Renal cortex interstitium (tissue), 11 donors: Measurements from ENCODE around the gene IER2. TPM values are rescaled to one million over a fixed set of nuclear protein-coding genes. Genes with fewer than 3 reads are reported as not detected.
"Not testable (repeated sequence)": the region's sequence is repeated elsewhere in the genome, so short reads cannot be mapped to it uniquely, and the experiment has no call there.

Source experiments
- DNase-seq, 11 donors: peaks; one replicate each; pipeline ENCODE4 v3.0.0-alpha.2; 2013; ENCODE audit warnings: low read depth in 9 of 11, low spot score in 4 of 11; ENCODE audit errors: extremely low read depth in 1 of 11
- polyA plus RNA-seq, 3 donors: library from polyadenylated mRNA; unstranded; fragments of 120-200 nt; gene quantifications; one replicate each; pipeline ENCODE4 v1.2.1, GENCODE V29; 2013; ENCODE audit not compliant: insufficient read length in 3 of 3

Gene IER2
- polyA plus RNA-seq, 3 donors, result 97.6 to 118 (median 114) TPM

GRCh38 chr19:13132471-13133180 lies 17.6 kb upstream of the IER2 start:
- no peak for DNase-seq

GRCh38 chr19:13133241-13133870 lies 16.9 kb upstream of the IER2 start:
- no peak for DNase-seq

DNA sequence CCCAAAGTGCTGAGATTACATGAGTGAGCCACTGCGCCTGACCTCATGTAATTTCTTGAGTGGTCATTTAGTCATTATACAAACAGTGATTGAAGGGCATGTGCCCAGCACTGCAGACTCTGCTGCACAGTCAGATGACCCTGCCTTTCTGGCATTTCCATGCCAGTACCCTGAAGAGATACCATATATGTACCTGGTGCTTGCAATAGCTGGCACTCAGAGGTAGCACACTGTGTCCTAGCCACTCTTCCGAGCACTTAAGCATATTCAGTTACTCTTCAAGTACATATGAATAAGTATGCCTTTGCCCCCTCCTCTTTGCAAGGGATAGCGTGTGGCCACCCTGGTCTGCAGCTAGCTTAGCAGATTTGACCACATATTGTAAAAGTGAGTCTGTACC lies 15.6 kb upstream of the IER2 start:
- no peak for DNase-seq

DNA sequence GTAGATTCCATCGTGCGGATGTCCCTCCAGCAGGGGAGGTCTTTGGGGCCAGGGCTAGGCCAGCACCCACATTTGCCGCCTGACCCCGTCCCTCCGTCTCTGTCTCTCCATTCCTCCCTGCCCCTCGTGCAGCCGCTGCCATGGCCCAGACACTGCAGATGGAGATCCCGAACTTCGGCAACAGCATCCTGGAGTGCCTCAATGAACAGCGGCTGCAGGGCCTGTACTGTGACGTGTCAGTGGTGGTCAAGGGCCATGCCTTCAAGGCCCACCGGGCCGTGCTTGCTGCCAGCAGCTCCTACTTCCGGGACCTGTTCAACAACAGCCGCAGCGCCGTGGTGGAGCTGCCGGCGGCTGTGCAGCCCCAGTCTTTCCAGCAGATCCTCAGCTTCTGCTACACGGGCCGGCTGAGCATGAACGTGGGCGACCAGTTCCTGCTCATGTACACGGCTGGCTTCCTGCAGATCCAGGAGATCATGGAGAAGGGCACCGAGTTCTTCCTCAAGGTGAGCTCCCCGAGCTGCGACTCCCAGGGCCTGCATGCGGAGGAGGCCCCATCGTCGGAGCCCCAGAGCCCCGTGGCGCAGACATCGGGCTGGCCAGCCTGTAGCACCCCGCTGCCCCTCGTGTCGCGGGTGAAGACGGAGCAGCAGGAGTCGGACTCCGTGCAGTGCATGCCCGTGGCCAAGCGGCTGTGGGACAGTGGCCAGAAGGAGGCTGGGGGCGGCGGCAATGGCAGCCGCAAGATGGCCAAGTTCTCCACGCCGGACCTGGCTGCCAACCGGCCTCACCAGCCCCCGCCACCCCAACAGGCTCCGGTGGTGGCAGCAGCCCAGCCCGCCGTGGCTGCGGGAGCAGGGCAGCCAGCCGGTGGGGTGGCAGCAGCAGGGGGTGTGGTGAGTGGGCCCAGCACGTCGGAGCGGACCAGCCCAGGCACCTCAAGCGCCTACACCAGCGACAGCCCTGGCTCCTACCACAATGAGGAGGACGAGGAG lies 14.8 kb upstream of the IER2 start:
- DNase-seq, result no peak

DNA sequence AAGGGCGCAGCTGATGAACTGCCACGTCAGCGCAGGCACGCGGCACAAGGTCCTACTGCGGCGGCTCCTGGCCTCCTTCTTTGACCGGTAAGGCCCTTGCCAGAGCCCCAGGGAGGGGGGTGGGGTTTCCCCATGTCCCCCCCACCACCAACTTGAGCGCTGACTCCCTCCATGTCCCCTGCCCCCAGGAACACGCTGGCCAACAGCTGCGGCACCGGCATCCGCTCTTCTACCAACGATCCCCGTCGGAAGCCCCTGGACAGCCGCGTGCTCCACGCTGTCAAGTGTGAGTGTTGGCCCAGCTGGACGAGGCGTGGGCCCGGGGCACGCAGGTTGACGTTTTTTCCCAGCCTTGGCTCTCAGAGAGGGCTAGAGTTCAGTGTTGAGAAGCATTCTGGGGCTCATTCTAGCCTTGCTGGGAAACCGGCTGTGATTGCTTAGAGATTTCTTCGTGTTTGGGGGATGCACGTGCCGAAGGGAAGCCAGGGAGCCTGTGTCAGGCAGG lies 12.9 kb upstream of the IER2 start:
- DNase-seq, result no peak

- DNase-seq, result no peak
These were observed 11.9 kb upstream of the IER2 start for GRCh38 chr19:13138171-13138915.

DNA sequence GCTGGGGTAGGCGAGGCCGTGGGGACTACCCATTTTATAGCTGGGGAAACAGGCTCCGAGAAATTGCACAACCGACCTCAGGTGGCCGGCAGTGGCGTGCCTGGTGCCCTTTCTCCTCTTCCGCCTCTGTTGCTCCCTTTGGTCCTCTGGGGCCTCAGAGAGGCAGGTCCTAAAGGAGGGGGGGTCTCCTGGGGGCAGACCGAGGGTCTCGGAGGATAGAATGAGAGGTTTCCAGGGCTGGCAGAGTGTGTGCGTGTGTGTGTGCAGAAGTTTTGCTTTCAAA lies 11.4 kb upstream of the IER2 start:
- DNase-seq, result no peak

DNA sequence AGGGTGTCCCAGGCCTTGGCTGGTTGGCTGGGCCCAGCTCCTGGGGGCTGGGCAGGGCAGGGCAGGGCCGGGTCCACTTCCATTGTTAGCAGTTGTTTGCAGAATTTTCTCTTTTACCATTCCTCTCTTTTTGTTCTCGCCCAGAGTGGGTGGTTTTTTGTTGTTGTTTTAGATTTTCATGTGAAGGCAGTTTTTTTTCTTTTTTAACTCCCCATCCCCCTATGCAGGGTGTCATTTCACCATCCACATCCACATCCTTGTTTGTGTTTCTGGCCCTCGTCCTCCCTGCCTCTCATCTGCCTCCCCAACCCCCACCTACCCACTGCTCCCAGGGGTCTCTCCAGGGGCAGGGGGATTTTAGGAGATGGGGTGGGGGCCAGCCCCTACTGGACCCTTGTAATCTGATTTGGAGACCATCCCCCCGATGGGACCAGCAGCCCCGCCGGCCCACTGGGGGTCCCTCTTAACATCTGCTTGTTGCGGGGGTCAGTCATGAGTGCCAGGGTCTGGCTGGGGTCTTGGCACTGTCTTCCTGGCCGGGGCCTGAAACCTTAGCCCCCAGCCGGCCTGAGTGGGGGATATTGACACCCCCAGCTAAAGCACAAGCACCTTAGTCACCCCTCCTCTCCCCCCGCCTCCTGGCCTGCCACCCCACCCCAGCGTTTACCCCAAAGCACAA lies 10.4 kb upstream of the IER2 start:
- DNase-seq, result no peak

- DNase-seq, result no peak
These were observed 3.2 kb upstream of the IER2 start for GRCh38 chr19:13146763-13147563.

- DNase-seq, result not testable (repeated sequence)
These were observed 1.0 kb upstream of the IER2 start for GRCh38 chr19:13149173-13149627.

DNA sequence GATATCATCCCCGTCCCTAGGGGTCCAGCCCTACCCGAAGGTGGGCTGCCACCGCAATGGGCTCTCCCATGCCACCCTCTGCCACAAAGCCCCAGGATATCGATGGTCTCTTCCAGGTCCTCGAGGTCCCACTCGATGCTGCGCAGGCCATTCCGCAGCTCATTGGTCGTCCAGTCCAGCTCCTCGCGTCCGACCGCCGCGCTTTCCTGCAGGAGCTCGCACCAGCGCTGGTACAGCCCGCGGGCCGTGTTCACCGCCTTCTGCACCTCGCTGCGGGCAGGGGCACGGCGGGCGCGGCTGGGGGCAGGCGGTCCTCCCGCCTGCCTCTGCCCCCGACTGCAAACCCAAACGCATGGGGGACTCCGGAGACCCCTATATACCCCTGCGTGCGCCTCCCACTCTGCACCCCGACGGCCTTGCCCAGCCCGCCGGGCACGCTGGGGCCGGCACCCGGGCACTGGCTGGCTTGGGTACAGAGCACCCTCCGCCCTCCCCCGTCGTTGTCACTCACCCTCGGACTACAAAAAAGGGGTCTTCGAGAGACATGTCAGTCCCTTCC lies 504 bp upstream of the IER2 start:
- DNase-seq, result peak in 6 of 11 donors; percentile 10 to 48 (median 34)

GRCh38 chr19:13150931-13151604 lies 857 bp downstream of the IER2 start:
- peak in 6 of 11 donors; percentile 12 to 28 (median 18) for DNase-seq

DNA sequence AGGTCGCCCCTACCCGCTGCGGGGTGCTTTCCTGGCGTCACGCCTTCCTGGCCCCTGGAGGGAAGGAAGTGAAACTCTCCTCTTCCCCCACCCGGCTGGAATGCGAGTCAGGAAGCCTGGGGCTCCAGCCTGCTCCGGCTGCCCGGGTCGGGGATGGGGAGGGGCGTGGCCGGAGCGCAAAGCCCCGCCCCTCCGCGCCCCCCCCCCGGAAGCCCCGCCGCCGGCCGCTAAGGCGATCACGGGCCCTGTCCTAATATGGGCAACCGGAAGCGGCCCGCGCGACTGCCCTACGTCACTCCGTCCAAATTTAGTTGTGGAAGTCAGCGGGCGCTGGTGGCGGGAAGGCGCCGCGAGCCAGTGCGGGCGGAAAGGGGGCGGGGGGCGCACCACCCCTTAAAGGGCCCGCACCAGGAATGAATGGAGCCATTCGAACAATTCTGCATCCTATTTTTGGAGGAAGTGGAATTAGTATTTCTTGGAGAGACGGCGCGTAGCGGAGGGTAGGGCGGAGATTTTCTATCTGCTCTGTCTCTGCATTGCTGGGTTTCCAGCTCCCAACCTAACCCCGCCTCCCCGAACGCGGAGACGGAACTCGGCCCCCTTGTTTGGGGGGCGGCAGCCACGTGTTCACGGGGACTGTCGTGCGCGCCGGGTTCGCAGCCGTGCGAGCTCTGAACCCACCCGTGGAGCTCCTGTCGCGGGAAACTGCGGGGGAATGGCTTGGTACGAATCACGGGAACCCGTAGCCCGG lies 1.6 kb downstream of the IER2 start:
- DNase-seq, result peak in 10 of 11 donors; percentile 90 to 97 (median 96)

- peak in 1 of 11 donors; percentile 44 for DNase-seq
These were observed 2.3 kb downstream of the IER2 start for GRCh38 chr19:13152356-13152973.

GRCh38 chr19:13152974-13153568 lies 2.9 kb downstream of the IER2 start:
- DNase-seq, result peak; percentile 92 to 98 (median 95)
